ENCODE measurements around the gene ZDHHC13. TPM values are rescaled to one million over a fixed set of nuclear protein-coding genes. Genes with fewer than 3 reads are reported as not detected.

ZDHHC13 gene
- total RNA-seq, 4 donors from 2014 or later: 7.4 to 31.5 (median 12.7) TPM

DNA sequence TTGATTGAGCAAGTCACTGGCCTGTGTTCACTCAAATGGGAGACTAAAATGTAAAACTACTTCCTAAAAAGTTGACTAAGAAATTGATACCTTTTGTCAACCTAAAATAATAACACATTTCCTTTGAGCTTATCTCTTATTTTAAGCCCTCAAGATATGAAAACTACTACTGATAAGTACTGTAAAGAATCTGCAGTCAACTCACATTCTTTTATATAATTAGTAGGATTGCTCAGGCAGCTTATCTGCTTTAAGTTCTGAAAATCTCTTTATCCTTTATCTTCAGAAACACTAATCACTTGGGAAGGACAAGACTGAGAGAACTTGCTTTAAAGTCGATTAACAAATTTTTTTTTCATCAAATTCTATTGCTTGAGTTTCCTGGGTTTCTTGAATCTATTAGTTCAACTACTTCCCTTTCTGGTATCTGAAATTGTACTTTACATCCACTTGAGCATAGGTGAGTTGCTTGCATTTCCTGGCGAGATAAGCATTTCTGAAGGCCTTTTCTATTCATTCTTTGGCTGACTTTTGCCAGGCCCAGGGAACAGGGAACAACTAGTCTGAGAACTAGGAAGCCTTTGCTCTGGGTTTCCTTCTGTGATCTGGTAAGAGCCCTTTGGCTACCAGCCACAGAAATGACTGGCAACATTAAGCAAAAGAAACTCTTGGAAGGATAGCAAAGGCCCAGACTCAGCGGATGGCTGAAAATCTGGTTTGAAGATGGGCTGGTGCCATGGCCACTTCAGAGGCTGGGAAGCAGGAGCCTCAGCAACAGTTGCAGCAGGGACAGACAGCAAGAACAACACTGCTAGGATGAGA is 104.1 kb downstream of the ZDHHC13 start:
- Histone ChIP-seq H3K9me3 (no peaks in the 10 kb centered on the region), H3K36me3 (no peaks in the 10 kb centered on the region), H3K4me3 (no peak overlapping the region), H3K27me3 (no peaks in the 10 kb centered on the region), H3K27ac (no peak overlapping the region), H3K4me1 (no peaks in the 10 kb centered on the region)
- intact Hi-C loops (cut with DNase I; ENCODE audit: low total_unique reads): no loop called here
- no peak for DNase-seq
- TF ChIP-seq POLR2A (IDR thresholded peaks at IDR 0.05): no peak
- TF ChIP-seq, protein P1, sequence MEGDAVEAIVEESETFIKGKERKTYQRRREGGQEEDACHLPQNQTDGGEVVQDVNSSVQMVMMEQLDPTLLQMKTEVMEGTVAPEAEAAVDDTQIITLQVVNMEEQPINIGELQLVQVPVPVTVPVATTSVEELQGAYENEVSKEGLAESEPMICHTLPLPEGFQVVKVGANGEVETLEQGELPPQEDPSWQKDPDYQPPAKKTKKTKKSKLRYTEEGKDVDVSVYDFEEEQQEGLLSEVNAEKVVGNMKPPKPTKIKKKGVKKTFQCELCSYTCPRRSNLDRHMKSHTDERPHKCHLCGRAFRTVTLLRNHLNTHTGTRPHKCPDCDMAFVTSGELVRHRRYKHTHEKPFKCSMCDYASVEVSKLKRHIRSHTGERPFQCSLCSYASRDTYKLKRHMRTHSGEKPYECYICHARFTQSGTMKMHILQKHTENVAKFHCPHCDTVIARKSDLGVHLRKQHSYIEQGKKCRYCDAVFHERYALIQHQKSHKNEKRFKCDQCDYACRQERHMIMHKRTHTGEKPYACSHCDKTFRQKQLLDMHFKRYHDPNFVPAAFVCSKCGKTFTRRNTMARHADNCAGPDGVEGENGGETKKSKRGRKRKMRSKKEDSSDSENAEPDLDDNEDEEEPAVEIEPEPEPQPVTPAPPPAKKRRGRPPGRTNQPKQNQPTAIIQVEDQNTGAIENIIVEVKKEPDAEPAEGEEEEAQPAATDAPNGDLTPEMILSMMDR (IDR thresholded peaks at IDR 0.05): no peak

DNA sequence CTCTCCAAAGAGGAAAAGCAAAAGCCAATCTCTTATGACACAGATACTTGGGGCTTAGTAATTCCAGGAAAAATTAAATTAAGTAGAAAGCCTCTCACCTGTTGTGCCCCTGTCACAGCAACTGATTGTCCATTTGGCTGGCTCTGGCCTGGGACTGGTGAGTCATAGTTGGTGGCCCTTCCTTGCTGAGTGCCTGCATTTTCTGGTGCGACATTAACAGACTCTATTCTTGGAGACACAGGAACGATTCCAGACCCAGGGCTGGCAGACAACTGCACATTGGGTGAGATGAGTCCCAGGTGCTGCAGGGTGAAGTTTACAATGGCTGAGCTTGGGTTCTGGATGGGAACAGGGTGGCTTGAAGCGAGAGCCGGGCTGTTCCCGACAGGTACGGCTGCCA is 108.2 kb downstream of the ZDHHC13 start:
- Histone ChIP-seq H3K4me3 (no peak overlapping the region), H3K27ac (no peak overlapping the region), H3K9me3 (no peaks in the 10 kb centered on the region), H3K27me3 (no peaks in the 10 kb centered on the region), H3K36me3 (no peaks in the 10 kb centered on the region), H3K4me1 (no peaks in the 10 kb centered on the region)
- no peak for DNase-seq
- TF ChIP-seq, protein P1 (IDR thresholded peaks at IDR 0.05): no peak
- TF ChIP-seq POLR2A (IDR thresholded peaks at IDR 0.05): no peak
- intact Hi-C loops (cut with DNase I; ENCODE audit: low total_unique reads): no loop called here

DNA sequence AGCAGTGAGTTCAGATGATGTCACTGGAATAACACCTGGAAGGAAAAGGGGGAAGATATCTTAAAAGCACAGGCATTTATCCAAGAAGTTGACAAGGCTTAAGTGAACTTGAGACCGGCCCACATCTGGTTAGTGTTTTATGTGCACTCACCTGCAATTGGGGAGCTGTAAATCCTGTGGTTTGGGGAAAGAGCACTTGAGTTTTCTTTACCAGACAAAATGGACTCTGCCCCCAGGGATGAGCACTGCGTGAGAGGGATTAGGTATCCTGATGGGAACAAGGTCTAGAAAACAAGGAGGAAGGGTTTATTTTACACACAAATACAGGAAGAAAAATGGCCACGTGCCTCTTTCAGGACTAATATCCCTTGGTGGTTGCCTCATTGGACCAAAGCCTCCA is 108.6 kb downstream of the ZDHHC13 start:
- no peak for DNase-seq
- intact Hi-C loops (cut with DNase I; ENCODE audit: low total_unique reads): no loop called here

More for the DNA sequence above, 108.6 kb downstream of the ZDHHC13 start:
- Histone ChIP-seq H3K9me3 (no peaks in the 10 kb centered on the region), H3K27me3 (no peaks in the 10 kb centered on the region), H3K27ac (no peak overlapping the region), H3K36me3 (no peaks in the 10 kb centered on the region), H3K4me3 (no peak overlapping the region), H3K4me1 (no peaks in the 10 kb centered on the region)
- TF ChIP-seq, protein P1 (IDR thresholded peaks at IDR 0.05): no peak
- TF ChIP-seq POLR2A (IDR thresholded peaks at IDR 0.05): no peak

Other genes starting within 250 kb of the ZDHHC13 start
- gene MRGPRX1, start 177.8 kb upstream of the ZDHHC13 start, total RNA-seq: not detected
- under 1 TPM in 1 of 4 donors, not detected in 3; 0.27 TPM for gene MRGPRX2, start 56.5 kb upstream of the ZDHHC13 start, total RNA-seq
- gene CSRP3, start 84.8 kb downstream of the ZDHHC13 start, total RNA-seq: not detected
- 1 to 10 TPM in 1 of 4 donors, not detected in 3; 2.4 TPM for gene E2F8, start 123.8 kb downstream of the ZDHHC13 start, total RNA-seq